Measurements from ENCODE around the gene C9orf50.

C9orf50 gene

DNA sequence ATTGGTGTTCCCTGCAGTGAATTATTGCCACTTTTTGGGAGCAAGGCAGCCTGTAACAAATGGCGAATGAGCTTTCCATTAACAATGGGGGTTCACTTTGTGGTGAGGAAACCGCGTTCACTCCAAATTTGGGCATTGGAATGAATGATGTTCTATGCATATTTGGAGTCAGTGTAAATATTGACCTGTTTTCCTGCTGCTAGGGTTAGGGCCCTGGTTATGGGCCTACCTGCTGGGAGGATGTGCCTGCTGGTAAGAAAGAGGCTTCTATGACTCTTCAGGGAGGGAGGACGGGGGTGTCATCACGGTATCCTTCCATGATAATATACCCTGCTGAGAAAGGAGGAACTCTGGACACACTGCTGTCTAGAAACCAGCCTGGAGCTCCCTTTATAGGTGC, 29.0 kb downstream of the C9orf50 start:
- DNase-seq (ENCODE audit: low read depth in 2 of 2): no peak

DNA sequence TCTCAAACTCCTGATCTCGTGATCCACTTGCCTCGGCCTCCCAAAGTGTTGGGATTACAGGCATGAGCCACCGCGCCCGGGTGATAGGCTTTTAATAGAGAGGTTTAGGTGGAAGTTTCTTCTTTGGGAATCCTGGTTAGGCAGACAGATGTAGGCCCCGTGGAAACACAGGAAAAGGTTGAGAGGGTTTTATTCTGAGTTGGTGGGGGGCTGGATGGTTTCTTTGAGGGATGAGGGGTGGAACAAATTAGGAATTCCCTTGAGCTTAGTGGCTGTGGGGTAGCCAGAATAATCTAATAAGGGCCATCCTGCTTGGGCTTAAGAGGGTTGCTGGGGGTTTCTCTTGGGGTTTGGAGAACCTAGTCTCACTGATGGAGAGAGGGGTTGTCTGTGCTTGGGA, 30.4 kb downstream of the C9orf50 start:
- no peak for DNase-seq (ENCODE audit: low read depth in 2 of 2)

DNA sequence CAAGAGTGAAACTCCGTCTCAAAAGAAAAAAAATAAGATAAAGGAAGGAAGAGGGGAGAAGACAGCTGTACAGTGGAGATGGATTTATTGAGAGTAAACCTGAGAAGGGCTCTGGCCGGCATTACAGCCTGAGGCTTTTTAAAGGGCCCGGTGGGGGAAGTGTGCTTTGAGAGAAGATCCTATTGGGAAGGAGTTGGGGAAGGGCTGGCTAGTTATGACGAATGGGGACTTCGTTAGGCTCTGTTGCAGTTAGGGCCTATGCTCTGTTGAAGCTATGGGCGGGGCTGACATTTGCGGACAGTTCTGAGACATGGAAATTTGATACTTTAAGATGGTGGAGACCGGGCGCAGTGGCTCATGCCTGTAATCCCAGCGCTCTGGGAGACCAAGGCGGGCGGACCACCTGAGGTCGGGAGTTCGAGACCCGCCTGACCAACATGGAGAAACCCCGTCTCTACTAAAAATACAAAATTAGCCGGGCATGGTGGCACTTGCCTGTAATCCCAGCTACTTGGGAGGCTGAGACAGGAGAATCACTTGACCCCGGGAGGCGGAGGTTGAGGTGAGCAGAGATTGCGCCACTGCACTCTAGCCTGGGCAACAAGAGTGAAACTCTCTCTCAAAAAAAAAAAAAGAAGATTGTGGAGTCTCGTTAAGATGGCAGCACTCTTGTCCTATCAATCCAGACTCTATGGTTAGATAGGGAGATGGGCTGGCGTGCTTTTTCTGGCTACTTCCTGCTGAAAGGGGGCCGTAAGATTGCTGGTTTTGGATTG, 33.2 kb downstream of the C9orf50 start:
- no peak for DNase-seq (ENCODE audit: low read depth in 2 of 2)

DNA sequence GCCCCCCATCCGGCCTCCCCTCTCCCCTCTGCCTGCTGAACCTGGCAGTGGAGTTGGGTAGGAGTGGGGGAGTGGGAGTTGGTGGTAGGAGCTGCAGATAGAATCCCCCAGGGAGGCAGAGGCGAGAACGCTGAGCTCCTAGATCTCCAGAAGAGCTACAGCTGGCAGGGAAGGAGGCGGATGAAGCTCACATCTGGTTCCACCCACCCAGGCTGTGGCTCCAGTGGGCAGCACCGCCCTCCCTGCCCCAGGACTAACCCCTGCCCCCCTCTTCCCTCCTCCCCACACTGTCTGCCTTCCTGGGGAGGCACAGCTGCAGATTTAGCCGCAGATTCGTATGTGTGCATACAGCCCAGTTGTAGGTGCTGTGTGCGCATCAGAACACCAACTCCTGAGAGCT, 34.2 kb downstream of the C9orf50 start:
- DNase-seq (ENCODE audit: low read depth in 2 of 2): no peak

DNA sequence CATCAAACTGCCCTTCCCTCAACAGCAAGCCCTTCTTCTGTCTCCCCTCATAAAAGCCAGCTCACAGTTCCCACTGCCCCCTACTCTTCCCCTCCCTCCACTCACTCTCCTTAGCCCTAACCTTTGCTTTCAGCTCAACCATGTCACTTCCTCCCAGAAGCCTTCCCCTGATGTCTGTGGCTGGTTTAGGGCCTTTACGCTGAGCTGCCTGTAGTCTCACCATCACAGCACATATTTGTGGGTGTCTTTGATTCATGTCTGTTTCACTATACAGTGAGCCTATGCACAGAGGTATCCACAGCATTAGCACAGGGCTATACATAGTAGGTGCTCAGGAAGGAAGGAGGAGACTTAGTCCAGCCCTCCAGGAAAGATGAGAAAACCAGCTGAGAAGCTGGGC, 34.7 kb downstream of the C9orf50 start:
- DNase-seq (ENCODE audit: low read depth in 2 of 2): no peak

DNA sequence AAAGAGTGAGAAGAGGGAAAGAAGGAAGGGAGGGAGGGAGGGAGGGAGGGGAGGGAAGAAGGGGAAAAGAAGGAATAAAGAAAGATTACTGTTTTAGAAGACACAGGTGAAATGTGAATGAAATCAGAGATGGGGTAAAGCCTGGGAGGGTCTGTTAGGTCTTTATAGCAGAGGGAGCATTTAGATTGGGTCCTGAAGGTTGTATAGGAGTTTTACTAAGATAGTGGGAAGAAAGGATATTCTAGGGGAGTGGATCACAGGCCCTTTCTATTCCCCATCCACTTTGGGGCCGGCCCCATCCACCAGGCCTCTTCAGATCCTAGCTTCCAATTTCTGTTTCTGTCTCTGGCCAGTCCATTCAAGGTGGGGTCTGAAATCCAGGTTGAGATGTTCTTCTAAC, 35.5 kb downstream of the C9orf50 start:
- DNase-seq (ENCODE audit: low read depth in 2 of 2): no peak

DNA sequence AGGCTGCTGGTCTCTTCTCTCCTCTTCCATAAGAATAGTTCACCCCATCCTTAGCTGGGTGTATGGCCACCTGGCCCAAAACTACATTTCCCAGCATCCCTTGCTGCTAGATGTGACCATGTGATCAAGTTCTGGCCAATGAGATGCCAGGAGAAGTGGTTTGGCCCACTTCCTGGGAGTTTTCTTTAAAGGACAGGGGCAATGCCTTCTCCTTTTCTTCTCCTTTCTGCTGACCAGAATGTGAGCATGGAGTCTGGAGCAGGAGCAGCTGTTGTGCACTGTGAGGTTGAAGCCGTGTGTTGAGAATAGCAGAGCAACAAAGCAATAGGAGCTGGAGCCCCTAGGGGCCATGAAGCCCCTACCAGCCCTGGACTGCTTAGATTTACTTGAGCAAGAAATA, 36.8 kb downstream of the C9orf50 start:
- DNase-seq (ENCODE audit: low read depth in 2 of 2): peak in 1 of 2 donors; percentile 32

DNA sequence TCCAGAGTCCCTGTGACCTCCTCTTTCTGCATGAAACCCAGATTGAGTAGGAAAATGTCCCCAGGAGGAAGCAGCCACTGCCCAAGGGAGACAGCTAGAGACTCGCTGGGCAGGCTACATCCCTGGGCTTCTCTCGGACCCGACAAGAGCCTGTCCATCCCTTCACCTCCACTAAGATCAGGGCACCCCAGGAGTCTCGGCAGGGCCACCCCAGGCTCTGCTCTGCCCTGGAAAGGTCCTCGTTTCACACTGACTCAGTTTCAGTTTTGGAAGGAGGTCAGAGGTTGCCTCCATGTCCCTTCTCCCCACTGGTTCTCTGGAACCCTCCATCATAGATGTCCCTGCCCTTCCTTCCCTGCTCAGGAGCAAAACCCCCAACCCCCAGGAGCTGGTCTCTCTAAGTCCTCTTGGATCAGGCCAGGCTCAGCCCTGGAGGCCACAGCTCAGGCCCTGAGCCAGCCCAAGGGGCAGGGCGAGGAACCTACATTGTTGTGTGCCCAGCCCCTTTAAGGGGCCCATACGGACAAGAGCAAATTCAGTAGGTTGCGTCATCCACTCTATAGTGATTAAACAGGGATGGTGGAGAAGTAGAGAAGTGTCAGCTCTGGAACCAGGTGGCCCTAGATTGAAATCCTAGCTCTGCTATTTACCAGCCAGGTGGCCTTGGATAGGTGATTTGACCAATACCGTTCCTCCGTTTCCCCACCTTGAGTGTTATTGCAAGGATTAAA, 37.4 kb downstream of the C9orf50 start:
- no peak for DNase-seq (ENCODE audit: low read depth in 2 of 2)

DNA sequence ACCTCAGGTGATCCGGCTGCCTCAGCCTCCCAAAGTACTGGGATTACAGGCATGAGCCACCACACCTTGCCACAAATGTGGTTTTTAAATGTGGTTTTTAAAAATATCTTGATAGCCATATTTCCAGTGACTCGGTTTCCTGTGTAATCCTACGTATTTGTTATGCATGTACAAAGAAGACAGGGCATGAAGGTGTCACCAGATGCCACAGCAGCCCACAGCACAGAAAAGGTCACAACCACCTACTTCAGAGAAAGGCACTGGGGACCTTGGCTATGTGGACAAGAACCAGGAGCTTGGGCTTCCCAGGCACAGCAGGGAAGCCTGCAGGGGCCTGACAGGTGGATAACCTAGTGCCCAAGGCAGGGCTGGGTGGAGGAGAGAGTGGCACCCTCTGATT, 38.0 kb downstream of the C9orf50 start:
- no peak for DNase-seq (ENCODE audit: low read depth in 2 of 2)

DNA sequence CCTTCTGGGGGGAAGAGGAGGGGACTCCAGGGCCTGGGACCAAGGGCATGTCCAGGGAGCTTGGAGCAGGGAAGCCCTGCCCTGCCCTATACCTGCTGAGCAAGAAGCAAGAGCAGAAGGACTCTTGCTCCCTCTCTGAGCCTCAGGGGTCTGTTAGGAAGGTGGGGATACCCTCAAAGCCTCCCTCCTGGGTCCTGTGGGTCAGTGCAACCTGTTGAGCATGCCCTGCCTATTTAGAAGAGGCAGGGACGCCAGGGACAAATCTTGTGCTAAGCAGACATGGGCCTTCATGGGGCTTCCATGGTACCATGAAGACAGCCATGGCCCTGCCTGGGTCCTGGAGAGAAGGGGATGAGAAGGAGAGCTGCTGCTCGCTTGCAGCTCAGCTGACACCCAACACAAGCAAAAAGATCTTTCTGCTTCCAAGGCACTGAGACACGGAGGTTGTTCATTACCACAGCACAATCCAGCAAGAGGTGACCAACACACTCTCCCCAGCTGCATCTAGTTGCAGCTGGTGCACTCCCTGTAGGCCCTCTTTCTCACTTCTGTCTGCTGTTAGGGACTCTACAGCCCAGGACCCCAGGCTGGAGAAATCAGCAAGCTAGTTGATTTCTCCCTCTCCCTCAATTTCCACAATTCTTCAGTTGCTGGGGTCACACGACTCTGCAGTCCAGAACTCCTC, 39.3 kb downstream of the C9orf50 start:
- DNase-seq (ENCODE audit: low read depth in 2 of 2): no peak

DNA sequence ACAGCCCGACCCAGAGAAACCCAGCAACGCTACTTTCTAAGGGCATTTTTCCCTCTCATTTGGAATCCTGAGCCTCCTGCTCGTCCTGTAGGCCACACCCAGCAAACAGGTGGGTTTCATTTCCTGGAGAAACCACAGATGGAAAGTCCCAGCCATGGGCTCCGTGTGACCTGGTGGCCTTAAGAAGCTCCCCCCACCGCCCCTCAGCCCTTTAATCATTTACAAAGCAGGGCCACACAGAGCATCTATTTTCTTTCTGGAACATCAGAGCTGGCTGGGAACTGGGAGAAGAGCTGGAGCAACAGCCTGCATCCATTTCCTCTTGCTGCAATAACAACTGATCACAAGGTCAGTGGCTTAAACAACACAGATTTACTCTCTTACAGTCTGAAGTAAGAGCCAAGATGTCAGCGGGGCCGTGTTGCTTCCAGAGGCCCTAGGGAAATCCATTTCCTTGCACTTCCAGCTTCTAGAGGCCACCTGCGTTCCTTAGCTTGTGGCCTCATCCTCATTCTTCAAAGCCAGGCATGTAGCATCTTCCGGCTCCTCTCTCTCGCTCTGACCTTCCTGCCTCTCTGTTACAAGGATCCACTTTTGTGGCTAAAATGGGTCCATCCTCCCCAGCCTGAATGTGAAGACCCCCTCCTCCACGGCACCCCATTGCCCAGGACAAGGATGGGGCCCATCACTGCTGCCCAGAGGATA, 40.5 kb downstream of the C9orf50 start:
- peak in 1 of 2 donors; percentile 22 for DNase-seq (ENCODE audit: low read depth in 2 of 2)

DNA sequence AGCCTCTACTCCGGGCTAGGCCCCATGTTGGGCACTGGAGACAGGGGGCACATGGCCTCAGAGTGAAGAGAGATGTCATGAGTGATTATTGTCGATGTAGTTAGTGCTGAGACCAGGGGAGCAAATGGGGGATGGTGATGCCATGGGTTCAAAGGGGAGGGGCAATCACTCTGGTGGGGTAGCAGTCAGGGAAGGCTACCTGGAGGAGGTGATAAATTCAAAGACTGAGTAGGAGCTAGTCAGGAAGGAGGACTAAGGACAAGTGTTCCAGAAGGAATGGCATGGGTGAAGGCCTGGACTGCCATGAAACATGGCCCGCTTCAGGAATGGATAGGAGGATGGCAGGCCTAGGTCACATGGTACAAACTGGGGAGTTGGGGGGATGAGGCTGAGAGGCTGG, 41.6 kb downstream of the C9orf50 start:
- DNase-seq (ENCODE audit: low read depth in 2 of 2): no peak

DNA sequence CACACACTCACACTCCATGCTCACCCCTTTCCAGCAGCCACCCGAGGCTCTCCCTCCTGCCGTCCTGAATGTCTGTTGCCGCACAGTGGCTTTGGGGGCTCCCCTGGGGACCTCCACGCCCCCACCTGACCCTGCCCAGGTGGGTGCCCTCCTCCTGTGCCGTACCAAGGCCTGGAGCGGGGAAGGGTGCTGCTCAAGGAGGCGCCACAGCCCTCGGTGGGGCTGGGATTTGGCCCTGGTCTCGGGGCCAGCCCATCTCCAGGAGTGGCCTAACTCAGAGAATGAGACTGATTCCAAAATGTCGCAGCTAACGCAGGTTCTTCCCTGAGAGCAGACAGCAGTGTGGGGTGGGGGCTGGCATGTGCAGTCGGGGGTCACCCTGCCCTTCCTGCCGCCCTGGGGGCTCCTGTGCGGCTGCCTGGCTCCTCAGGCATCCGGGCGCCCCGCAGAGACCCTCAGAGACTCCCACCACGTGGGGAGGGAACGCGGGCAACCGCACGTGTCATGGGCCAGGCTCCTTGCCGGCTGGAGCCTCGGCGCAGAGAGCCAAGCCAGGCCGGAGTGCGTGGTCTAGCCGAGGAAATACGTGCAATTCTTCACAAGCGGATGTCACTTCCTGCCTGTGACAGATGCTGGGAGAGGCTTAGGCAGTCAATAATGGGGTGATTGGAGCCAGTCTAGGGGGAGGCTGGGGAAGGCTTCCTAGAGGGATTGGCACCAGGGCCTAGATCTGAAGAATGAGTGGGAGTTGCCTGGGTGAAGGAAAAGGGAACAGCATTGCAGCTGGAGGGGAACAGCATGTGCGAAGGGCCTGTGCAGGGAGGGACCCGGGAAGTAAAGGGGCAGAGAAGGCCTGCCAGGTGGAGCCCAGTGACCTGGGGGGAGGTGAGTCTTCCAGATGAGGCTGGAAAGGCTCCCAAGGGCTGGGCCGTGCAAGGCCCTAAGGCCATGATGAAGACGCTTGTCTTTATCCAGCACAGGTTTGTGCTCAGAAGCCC, 44.1 kb downstream of the C9orf50 start:
- no peak for DNase-seq (ENCODE audit: low read depth in 2 of 2)

DNA sequence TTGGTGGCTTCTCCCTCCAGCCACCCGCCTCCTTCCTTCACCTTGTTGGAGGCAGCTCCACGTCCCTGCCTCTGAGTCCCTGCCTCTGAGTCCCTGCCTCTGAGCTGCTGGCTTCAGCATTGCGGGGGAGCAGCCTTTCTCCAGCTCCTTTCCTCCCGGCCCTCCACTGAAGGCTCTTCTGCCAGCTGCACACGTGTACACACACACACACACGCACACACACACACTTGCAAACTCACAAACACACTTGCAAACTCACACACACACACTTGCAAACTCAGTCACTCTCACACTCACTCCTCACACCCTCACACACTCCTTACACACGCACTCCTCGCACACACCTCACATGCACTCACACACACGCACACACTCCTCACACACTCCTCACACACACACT, 45.1 kb downstream of the C9orf50 start:
- no peak for DNase-seq (ENCODE audit: low read depth in 2 of 2)

DNA sequence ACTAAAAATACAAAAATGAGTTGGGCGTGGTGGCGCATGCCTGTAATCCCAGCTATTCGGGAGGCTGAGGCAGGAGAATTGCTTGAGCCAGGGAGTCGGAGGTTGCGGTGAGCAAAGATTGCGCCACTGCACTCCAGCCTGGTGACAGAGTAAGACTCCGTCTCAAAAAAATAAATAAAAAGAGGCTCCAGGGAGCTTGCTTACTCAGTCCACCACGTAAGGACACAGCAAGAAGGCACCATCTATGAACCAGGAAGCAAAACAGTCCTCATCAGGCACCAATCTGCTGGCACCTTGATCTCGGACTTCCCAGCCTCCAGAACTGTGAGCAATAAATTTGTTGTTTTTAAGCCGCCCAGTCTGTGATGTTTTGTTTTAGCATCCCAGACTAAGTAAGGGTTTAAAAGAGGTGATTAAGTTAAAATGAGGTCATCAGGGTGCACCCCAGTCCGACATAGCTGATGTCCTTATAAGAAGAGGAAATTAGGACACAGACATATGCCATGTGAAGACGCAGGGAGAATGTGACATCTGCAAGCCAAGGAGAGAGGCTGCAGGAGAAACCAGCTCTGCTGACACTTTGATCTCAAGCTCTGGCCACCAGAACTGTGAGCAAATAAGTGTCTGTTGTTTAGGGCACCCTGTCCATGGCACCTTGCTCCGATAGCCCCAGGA, 45.9 kb downstream of the C9orf50 start:
- DNase-seq (ENCODE audit: low read depth in 2 of 2): no peak

DNA sequence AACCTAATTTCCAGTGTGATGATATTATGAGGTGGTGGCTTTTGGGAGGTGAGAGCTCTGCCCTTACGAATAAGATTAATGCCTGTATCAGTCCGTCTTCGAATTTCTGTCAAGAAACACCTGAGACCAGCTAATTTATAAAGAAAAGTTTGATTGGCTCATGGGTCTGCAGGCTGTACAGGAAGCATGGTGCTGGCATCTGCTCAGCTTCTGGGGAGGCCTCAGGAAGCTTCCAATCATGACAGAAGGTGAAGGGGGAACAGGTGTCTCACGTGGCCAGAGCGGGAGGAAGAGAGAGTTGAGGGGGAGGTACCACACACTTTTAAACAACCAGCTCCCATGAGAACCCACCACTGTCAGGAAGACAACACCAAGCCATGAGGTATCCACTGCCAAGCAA, 46.9 kb downstream of the C9orf50 start:
- no peak for DNase-seq (ENCODE audit: low read depth in 2 of 2)

DNA sequence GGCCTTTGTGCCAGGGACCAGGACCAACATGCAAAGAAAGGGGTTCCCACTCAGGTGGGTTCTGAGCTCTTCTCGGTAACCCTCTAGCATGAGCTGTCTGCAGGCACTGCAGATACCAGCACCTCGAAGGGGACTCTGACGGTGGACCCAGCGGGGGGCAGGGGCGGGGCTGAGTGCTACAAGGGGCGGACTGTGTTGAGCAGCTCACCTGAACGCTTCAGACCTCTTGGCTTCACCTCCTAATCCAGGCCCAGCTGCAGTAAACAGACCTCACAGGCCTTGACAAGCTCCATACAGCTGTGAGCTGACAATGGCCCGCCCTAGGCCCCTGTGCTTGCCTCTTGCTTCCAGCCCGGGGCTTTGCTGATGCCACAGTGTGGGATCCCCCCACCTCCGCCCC, 48.4 kb downstream of the C9orf50 start:
- DNase-seq (ENCODE audit: low read depth in 2 of 2): no peak

DNA sequence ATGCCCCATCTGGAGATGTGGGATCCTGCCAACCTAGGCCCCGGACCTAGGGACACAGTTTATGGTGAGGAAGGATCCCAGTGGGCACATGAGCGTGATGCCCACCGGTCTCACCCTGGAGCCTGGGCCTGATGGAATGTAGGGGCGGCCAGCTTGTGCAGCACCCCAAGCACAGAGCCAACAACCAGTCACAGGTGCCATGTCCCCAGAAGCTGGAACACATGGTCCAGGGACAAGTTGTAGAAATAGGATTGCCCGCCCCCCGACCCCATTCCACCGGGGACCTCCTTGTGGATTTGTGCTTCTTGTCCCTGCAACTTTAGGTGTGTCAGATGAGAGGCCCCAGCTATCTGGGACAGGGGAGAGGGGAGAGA, 48.9 kb downstream of the C9orf50 start:
- no peak for DNase-seq (ENCODE audit: low read depth in 2 of 2)

DNA sequence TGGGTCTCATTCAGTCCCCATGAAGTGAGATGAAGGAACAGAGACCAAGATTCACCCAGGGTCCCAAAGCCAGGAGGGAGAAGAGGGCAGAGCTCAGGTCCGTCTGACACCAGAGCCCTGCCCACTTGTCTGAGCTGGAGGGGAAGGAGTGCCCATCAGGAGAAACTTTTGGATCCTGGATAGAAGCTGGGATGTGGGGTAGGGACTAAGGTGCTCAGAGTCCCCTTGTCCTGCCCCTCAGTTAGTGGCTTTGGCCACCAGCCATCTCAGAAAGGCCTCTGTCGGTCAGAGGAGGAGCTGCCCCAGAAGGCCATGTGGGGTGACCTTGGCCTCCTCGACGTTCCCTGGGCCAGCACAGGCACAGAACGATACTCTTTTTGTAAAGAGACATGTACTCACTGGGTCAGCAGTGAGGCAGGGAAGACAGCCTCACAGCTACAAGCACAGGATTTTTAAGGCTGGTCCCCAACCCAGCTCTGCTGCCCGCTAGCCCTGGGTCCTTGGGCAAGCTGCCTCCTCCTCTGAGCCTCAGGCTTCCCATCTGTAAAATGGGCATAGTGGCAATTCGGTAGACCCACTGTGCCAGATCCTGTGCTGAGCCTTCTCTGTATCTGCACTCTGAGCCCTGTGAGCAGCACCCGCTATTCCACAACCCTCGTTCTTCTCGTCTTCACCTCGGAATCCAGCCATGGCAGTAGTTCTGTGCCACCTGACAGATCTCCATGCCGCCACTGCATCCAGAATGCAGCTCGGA, 49.4 kb downstream of the C9orf50 start:
- DNase-seq (ENCODE audit: low read depth in 2 of 2): no peak

Data from stimulated activated CD8-positive, alpha-beta memory T cell treated with anti-CD3 and anti-CD28 coated beads, Interleukin-15, amount 100 ng/mL, for 4 hours (primary cell).